ENCODE measurements around the gene GNG7. TPM values are rescaled to one million over a fixed set of nuclear protein-coding genes. Genes with fewer than 3 reads are reported as not detected.

GNG7 gene
- total RNA-seq, 1 experiment from 2014 or later: 9.6 TPM

GRCh38 chr19:2475018-2475701 lies 227.3 kb downstream of the GNG7 start:
- Mint-ChIP-seq H3K9me3 (no peaks in the 10 kb centered on the region), H3K36me3 (no peaks in the 10 kb centered on the region), H3K4me1 (peaks cover 24% of the 10 kb centered on the region), H3K4me3 (peak overlapping the region; percentile 93), H3K27me3 (ENCODE audit: low read depth) (peaks cover 42% of the 10 kb centered on the region), H3K27ac (no peak overlapping the region)
- ChIA-PET POLR2A (interaction anchor here (0.7 to 5.0 kb wide), 25 partner anchors 11 to 425 kb away, joined by 3 to 83 read pairs (median 8); partner anchors contain the start of genes LMNB2, TIMM13 and ZNF57), CTCF (interaction anchor here (0.5 to 6.0 kb wide), 20 partner anchors 13 to 314 kb away, joined by 3 to 114 read pairs (median 5); partner anchors contain the start of gene LMNB2)
- TF ChIP-seq GTF2I (CRISPR knock-in tag; conservative IDR thresholded peaks at IDR 0.05): peak; percentile 100
- 0 out of 2 replicates have a peak, but pooled peaks have one; percentile 4 for TF ChIP-seq ZNF121 (CRISPR knock-in tag; IDR thresholded peaks at IDR 0.05)
- TF ChIP-seq EMX1 (CRISPR knock-in tag; IDR thresholded peaks at IDR 0.05): no peak
- TF ChIP-seq ZNF532 (CRISPR knock-in tag; IDR thresholded peaks at IDR 0.05; ENCODE audit: borderline replicate concordance): no peak
- TF ChIP-seq ZBTB21 (CRISPR knock-in tag; IDR thresholded peaks at IDR 0.05; ENCODE audit: borderline replicate concordance): no peak
- DNase-seq (ENCODE audit: low spot score): peak; percentile 55
- ATAC-seq: no peak; the same call in 1 of the 2 replicates

GRCh38 chr19:2474232-2475017 lies 228.1 kb downstream of the GNG7 start:
- peaks cover 35% of the 10 kb centered on the region for H3K27me3 Mint-ChIP-seq (ENCODE audit: low read depth)
- H3K36me3 Mint-ChIP-seq: no peaks in the 10 kb centered on the region
- peak overlapping the region; percentile 93 for H3K4me3 Mint-ChIP-seq
- peak; percentile 46 for ATAC-seq
- no peaks in the 10 kb centered on the region for H3K9me3 Mint-ChIP-seq
- ChIA-PET CTCF (interaction anchor here (0.7 to 5.4 kb wide), 11 partner anchors 9 to 163 kb away, joined by 4 to 110 read pairs (median 11); no protein-coding TSS in a partner anchor), POLR2A (interaction anchor here (0.6 to 4.1 kb wide), 3 partner anchors 11 to 137 kb away, joined by 7 to 59 read pairs (median 39); no protein-coding TSS in a partner anchor)
- H3K27ac Mint-ChIP-seq: no peak overlapping the region
- peaks cover 23% of the 10 kb centered on the region for H3K4me1 Mint-ChIP-seq
- peak; percentile 92 for DNase-seq (ENCODE audit: low spot score)
- TF ChIP-seq ATF6 (CRISPR knock-in tag; IDR thresholded peaks at IDR 0.05) (no peak), SP1 (CRISPR knock-in tag; conservative IDR thresholded peaks at IDR 0.05) (peak; percentile 88), MAX (CRISPR knock-in tag; IDR thresholded peaks at IDR 0.05) (no peak), HMGXB4 (CRISPR knock-in tag; IDR thresholded peaks at IDR 0.05) (peak; percentile 77; the same call in 1 of the 2 replicates), NR1H2 (CRISPR knock-in tag; IDR thresholded peaks at IDR 0.05) (no peak), GABPB1 (CRISPR knock-in tag; IDR thresholded peaks at IDR 0.05) (peak; percentile 78), ZNF512 (CRISPR knock-in tag; IDR thresholded peaks at IDR 0.05; ENCODE audit: borderline replicate concordance) (no peak), FOXK1 (CRISPR knock-in tag; IDR thresholded peaks at IDR 0.05) (0 out of 2 replicates have a peak, but pooled peaks have one; percentile 47), TEAD1 (CRISPR knock-in tag; IDR thresholded peaks at IDR 0.05) (no peak), AFF4 (CRISPR knock-in tag; IDR thresholded peaks at IDR 0.05; ENCODE audit: borderline replicate concordance) (no peak)

Measured in WTC11 (cell line).